Kidney epithelial cell (primary cell): Measurements from ENCODE around the gene HUS1B. TPM values are rescaled to one million over a fixed set of nuclear protein-coding genes. Genes with fewer than 3 reads are reported as not detected.

Experiments
- DNase-seq: peaks from one replicate; pipeline ENCODE4 v3.0.0-alpha.2; 2010; ENCODE audit warnings: low read depth
- H3K27me3 ChIP-seq: 2 replicates; pipeline ENCODE4 v1.6.0; 2011; ENCODE audit warnings: low read length; ENCODE audit not compliant: control insufficient read depth, insufficient read depth
- H3K36me3 ChIP-seq: 2 replicates; pipeline ENCODE4 v1.5.1; 2011; ENCODE audit warnings: low read length; ENCODE audit not compliant: control insufficient read depth, insufficient read depth
- H3K4me3 ChIP-seq: 2 replicates; pipeline ENCODE4 v1.5.1; 2011; ENCODE audit warnings: low read depth, mild to moderate bottlenecking, control low read depth, low read length
- total RNA-seq: library from RNA; depleted of rRNA; stranded (reverse); fragments of >200 nt; gene quantifications from 2 replicates; pipeline ENCODE4 v1.2.3, GENCODE V29; 2015
- TF ChIP-seq, protein P1 (sequence below): IDR thresholded peaks from 2 replicates; pipeline ENCODE4 v1.5.1; 2011; ENCODE audit warnings: mild to moderate bottlenecking, moderate library complexity, low read length, control low read depth, inconsistent platforms; ENCODE audit not compliant: insufficient read depth, poor library complexity, severe bottlenecking

Gene HUS1B
- total RNA-seq, 1 donor from 2014 or later: not detected

- no peak for DNase-seq
- TF ChIP-seq, protein P1, sequence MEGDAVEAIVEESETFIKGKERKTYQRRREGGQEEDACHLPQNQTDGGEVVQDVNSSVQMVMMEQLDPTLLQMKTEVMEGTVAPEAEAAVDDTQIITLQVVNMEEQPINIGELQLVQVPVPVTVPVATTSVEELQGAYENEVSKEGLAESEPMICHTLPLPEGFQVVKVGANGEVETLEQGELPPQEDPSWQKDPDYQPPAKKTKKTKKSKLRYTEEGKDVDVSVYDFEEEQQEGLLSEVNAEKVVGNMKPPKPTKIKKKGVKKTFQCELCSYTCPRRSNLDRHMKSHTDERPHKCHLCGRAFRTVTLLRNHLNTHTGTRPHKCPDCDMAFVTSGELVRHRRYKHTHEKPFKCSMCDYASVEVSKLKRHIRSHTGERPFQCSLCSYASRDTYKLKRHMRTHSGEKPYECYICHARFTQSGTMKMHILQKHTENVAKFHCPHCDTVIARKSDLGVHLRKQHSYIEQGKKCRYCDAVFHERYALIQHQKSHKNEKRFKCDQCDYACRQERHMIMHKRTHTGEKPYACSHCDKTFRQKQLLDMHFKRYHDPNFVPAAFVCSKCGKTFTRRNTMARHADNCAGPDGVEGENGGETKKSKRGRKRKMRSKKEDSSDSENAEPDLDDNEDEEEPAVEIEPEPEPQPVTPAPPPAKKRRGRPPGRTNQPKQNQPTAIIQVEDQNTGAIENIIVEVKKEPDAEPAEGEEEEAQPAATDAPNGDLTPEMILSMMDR: no peak
- Histone ChIP-seq H3K27me3 (no peaks in the 10 kb centered on the region), H3K36me3 (no peaks in the 10 kb centered on the region), H3K4me3 (no peak overlapping the region)
Observed at GRCh38 chr6:659716-660581, 3.0 kb upstream of the HUS1B start.

GRCh38 chr6:658244-658643, 1.3 kb upstream of the HUS1B start:
- Histone ChIP-seq H3K4me3 (no peak overlapping the region), H3K36me3 (no peaks in the 10 kb centered on the region), H3K27me3 (no peaks in the 10 kb centered on the region)
- no peak for DNase-seq
- TF ChIP-seq, protein P1: no peak

GRCh38 chr6:657743-658142, 843 bp upstream of the HUS1B start:
- Histone ChIP-seq H3K36me3 (no peaks in the 10 kb centered on the region), H3K27me3 (no peaks in the 10 kb centered on the region), H3K4me3 (no peak overlapping the region)
- TF ChIP-seq, protein P1: no peak
- no peak for DNase-seq

GRCh38 chr6:654136-654535, 2.8 kb downstream of the HUS1B start:
- Histone ChIP-seq H3K4me3 (no peak overlapping the region), H3K36me3 (no peaks in the 10 kb centered on the region), H3K27me3 (no peaks in the 10 kb centered on the region)
- DNase-seq: no peak
- TF ChIP-seq, protein P1: no peak

DNA sequence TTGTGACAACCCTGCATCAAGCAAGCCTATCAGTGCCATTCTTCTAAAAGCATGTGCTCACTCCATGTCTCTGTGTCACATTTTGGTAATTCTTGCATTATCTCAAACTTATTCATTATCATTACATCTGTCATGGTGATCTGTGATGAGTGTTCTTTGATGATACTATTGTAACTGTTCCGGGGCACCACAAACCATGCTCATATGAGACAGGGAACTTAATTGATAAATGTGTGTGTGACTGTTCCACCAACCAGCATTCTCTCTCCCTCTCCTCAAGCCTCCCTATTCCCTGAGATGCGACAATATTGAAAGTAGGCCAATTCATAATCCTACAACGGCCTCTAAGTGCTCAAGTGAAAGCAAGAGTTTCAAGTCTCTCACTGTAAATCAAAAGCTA, 4.0 kb downstream of the HUS1B start:
- Histone ChIP-seq H3K36me3 (no peaks in the 10 kb centered on the region), H3K27me3 (no peaks in the 10 kb centered on the region), H3K4me3 (no peak overlapping the region)
- no peak for DNase-seq
- TF ChIP-seq, protein P1: no peak

- no peaks in the 10 kb centered on the region for H3K36me3 ChIP-seq
- H3K4me3 ChIP-seq: no peak overlapping the region
- TF ChIP-seq, protein P1: no peak
- no peaks in the 10 kb centered on the region for H3K27me3 ChIP-seq
- DNase-seq: no peak
Observed at GRCh38 chr6:650098-650497, 6.8 kb downstream of the HUS1B start.
